Upper lobe of left lung (tissue), 4 donors: ENCODE results near the gene COBLL1.
"Not testable (repeated sequence)": the region's sequence is repeated elsewhere in the genome, so short reads cannot be mapped to it uniquely, and the experiment has no call there.

Source experiments
- CTCF ChIP-seq, 6 experiments: fragments of 450-650 bp in 4 of 6; fragments of 200-600 bp in 2 of 6; sonication (generic) in 2 of 6; IDR thresholded peaks; one replicate each; pipeline ENCODE4 v1.5.1; 2016 to 2019; ENCODE audit warnings: antibody characterized with exemption in 6 of 6
- POLR2A ChIP-seq, 4 donors: fragments of 450-650 bp; IDR thresholded peaks; one replicate each; pipeline ENCODE4 v1.5.1; 2016 to 2017; ENCODE audit warnings: antibody characterized with exemption in 4 of 4, mild to moderate bottlenecking in 2 of 4
- POLR2AphosphoS5 ChIP-seq, 2 donors: sonication (generic); formaldehyde crosslinking; IDR thresholded peaks; one replicate each; pipeline ENCODE4 v1.5.1; 2017; ENCODE audit warnings: antibody characterized with exemption in 2 of 2

GRCh38 chr2:164710252-164710836, 131.3 kb downstream of the COBLL1 start:
- TF ChIP-seq CTCF, POLR2AphosphoS5, POLR2A (IDR thresholded peaks at IDR 0.05): not testable (repeated sequence)
